ENCODE results near the gene PTPRC.

GRCh38 chr1:198648592-198648991 is 9.8 kb downstream of the PTPRC start:
- TF ChIP-seq EZH2 (IDR thresholded peaks at IDR 0.05; ENCODE audit: insufficient read depth, poor library complexity, severe bottlenecking): no peak
- TF ChIP-seq EZH2phosphoT487 (IDR thresholded peaks at IDR 0.05; ENCODE audit: insufficient read depth, low read depth): no peak

Measured in GM23248 (cell line).